GM21825 (cell line): Measurements from ENCODE around the gene SEMA4D.
A peak's percentile ranks its signal among the peaks of the same experiment; 100 is the strongest.

Experiments
- ATAC-seq: cut with Tn5 transposase; IDR thresholded peaks from one replicate; pipeline ENCODE4 v1.9.1; 2021; ENCODE audit warnings: mild to moderate bottlenecking, moderate library complexity; ENCODE audit not compliant: unreplicated experiment

SEMA4D gene

GRCh38 chr9:89329917-89330316, 168.0 kb downstream of the SEMA4D start:
- ATAC-seq, result no peak

- ATAC-seq, result no peak
These were observed 169.8 kb downstream of the SEMA4D start for GRCh38 chr9:89328064-89328463.

- ATAC-seq, result no peak
These were observed 172.2 kb downstream of the SEMA4D start for GRCh38 chr9:89325733-89326132.

GRCh38 chr9:89323390-89323789, 174.5 kb downstream of the SEMA4D start:
- no peak for ATAC-seq

GRCh38 chr9:89319015-89319905, 178.7 kb downstream of the SEMA4D start:
- ATAC-seq, result no peak

GRCh38 chr9:89318123-89319014, 179.5 kb downstream of the SEMA4D start, which contains the start of gene SECISBP2:
SECISBP2 (plus strand) TSS chr9:89318500; CDS start chr9:89318577, 77 bp downstream.
- ATAC-seq, result peak; percentile 90

GRCh38 chr9:89317282-89317681, 180.6 kb downstream of the SEMA4D start:
- no peak for ATAC-seq

GRCh38 chr9:89315482-89315881, 182.4 kb downstream of the SEMA4D start:
- ATAC-seq, result no peak

- no peak for ATAC-seq
These were observed 183.0 kb downstream of the SEMA4D start for GRCh38 chr9:89314955-89315354.

GRCh38 chr9:89313842-89314241, 184.1 kb downstream of the SEMA4D start:
- no peak for ATAC-seq

GRCh38 chr9:89312222-89312571, 185.7 kb downstream of the SEMA4D start:
- ATAC-seq, result no peak

GRCh38 chr9:89311346-89312221, 186.3 kb downstream of the SEMA4D start:
- ATAC-seq, result peak; percentile 1
